Placental epithelial cell (primary cell): ENCODE measurements around the gene GPR139. TPM values are rescaled to one million over a fixed set of nuclear protein-coding genes. Genes with fewer than 3 reads are reported as not detected.

Source experiments
- total RNA-seq: library from RNA; depleted of rRNA; stranded (reverse); fragments of >200 nt; gene quantifications from 2 replicates; pipeline ENCODE4 v1.2.3, GENCODE V29; 2012

Gene GPR139
- total RNA-seq = not detected in 2 replicates

DNA sequence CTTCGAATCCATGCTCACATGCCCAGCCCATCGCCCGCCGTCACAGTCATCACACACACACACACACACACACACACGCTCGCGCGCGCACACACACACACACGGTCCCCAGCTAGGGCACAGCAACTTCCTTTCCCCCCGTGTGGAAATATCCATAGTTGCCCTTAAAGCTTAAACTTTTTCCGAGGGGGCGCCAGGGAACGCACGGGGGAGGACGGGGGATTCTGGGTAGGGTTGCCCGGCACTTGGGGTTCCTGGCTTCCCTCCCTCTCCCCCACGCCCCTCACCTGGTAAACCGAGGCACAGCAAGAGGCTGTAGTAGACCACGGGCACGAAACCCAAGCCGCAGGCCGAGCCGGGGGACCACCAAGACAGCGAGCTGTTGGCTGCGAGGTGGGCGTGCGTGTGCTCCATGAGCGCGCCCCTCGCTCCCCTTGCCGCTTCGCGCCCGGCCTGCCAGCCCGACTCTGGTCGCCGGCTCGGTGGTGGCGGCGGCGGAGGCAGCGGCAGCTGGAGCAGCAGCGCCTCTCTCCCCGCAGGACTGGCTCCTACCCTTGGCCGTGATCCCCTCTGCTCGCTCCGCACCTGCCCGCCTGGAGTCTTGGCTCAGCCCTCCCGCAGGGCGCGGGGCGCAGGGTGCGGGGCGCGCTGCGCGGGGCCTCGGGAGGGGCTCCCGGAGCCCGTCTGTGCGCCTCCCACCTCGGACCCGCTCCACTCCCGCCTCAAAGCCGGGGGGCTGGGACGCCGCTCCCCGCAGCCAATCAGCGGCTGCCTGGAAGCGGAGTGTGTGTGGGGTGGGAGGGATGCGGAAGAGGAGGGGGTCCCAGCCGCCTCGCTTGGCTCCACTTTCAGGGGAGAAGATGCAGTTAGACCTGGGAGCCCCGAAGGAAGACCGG lies at the start of gene GPR139:
Gene GPR139 (minus strand): TSS at position 688 of the 896 bp plus-strand sequence. CDS start 274 bp downstream, at position 414.

Other genes with a start within 250 kb of the GPR139 start
- gene GPRC5B, start 189.0 kb downstream of the GPR139 start, total RNA-seq = 3.1 and 3.4 TPM in 2 replicates